Measurements from ENCODE around the gene ZIC4. TPM values are rescaled to one million over a fixed set of nuclear protein-coding genes. Genes with fewer than 3 reads are reported as not detected.

ZIC4 gene
- polyA plus RNA-seq, 3 donors, result 0.06 TPM; not detected in 2

DNA sequence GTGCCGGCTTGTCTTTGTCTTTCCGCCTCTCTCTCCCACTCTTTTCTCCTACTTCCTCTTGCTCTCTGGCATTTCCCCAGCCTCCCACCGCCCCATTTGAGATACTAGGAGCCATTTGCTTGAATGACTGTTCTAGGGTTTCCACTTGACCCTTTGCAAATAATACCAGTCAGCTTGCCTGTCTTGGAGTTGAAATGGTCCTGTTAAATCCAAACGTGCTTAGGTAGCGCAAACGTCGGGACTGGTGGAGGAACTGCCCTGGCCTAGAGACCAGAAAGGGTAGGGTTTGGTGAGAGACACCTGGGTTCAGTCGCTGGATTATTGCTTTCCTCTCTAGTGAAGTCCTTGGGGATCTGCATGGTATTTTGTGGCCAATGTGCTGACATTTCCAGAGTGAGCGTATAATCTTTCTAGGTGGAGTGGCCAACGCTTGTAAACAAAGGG, 13.5 kb upstream of the ZIC4 start:
- DNase-seq (ENCODE audit: extremely low read depth in 1 of 11, low read depth in 9 of 11, low spot score in 4 of 11), result no peak

DNA sequence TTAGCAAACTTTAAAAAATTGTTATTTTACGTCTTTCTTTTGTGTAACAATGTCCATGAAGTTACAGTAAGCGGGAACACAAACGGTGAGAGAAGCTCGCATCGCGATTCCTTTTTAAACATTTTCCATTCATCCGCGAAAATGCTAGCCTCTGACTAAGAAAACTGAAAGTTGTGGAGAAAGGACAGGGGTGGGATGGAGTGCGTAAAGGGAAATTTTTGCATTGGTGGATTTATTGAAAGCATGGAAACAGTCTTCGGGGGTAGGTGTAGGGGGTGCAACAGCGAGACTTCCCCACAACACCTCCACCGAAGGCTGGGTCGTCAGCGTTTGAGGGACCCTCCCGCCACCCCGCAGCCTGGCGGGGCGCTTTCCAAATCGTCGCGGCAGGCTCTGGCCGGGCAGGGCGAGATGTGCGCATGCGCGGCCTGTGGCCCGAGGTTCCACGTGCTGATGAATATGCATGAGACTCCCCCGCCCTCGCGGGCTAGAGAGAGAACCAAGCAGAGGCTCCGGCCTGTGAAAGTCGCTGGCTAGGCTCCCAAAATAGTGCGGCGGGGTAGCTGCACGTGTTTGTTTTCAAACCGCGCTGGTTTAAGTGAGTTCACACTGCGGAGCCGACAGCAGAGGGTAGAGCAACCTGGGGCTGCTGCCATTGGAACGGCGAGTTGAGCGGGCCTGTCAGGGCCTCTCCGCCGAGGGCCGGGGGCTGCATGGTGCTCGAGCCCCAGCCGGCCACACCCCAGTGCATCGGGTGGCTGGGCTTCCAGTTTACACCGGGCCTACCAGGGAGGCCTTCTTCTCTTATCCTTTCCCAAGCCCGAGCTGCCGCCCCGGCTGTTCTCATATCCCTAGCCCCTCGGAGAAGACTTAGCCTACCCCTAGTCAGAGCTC, 12.7 kb upstream of the ZIC4 start:
- DNase-seq (ENCODE audit: extremely low read depth in 1 of 11, low read depth in 9 of 11, low spot score in 4 of 11), result peak in 3 of 11 donors; percentile 47 to 55 (median 52)

DNA sequence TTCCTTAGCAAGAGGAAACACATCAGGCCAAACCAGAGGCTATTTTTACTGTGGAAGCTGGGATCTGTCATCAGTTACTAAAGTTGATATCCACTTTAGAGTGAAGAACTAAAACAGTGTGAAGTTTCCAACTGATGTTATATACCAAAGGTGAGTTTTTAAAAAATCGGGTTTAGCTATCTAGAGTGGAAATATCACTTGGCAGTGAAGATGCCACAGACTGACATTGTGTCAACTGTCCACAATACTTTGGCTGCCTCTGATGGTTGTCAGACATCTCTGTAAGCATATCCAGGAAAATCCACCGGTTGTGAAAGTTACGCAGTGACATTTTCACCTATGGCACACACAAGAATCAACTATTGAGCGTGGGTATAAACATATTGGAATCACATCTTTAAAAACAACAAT, 12.0 kb upstream of the ZIC4 start:
- no peak for DNase-seq (ENCODE audit: extremely low read depth in 1 of 11, low read depth in 9 of 11, low spot score in 4 of 11)

DNA sequence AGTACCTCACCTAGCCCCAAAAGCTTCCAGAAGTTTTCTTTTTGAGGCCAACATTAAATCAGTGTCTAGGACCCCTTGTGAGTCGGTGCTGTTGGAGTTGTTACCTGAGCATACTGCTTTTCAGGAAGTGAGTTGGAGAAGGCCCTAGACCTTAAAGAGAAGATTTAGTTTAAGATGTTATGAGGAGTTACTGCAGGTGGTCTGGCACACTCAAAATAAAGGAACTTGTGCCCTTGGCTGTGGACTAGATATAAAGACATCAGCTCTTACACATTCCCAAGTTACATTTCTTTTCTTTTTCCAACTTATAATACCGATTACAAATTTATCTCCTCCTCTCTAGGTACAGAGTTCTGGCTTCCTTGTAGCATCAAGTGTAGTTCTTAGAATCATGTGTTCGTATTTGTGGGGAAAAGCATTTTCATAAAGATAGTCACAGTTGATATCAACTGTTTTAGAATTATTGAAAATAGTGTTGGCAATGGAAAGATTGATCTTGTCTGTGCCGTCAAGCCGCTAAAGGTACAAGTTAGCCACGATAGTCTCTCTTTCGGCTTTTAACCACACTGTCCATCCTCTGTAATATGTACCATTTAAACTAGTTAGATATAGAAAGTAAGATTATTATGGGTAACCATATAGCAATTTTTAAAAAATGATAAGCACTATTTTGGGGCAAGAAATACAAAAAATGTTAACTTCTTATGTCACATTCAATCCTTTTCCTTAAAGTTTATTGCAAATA, 11.4 kb upstream of the ZIC4 start:
- no peak for DNase-seq (ENCODE audit: extremely low read depth in 1 of 11, low read depth in 9 of 11, low spot score in 4 of 11)

DNA sequence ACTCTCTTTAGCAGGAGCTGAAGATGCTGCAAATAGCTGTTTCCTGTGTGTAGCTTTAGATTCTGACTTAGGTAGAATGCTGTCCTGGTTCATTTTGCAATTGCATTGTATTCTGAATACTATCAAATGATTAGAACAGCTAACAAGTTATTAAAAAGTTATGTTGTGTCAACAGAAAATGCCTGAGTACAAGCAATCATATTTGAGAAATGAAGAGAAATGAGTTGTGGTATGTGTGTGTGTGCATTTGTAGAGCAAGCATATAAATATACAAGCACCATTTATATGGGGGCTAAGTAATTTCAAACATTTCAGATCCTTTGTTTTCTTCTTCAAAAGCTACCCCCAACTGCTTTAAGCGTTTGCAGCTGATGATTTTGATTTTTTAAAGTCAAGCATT, 10.6 kb upstream of the ZIC4 start:
- no peak for DNase-seq (ENCODE audit: extremely low read depth in 1 of 11, low read depth in 9 of 11, low spot score in 4 of 11)

DNA sequence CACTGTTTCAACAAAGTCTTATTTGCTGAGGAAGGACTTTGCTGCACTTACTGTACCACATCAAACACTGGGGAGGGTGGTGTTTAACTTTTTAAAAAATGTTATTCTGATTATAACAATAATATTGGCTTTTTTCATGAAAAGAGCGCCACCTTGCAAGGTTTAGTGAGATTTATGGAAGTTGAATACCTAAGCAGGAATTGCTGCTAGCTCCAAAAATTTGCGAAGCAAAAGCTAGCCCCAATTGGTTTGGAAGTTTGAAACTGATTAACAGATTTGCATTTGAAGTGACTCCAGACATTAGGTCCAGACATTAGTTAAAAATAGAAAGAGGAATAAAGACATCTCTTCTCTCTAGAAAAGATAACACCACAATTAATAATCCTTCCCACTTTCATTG, 9.5 kb upstream of the ZIC4 start:
- no peak for DNase-seq (ENCODE audit: extremely low read depth in 1 of 11, low read depth in 9 of 11, low spot score in 4 of 11)

DNA sequence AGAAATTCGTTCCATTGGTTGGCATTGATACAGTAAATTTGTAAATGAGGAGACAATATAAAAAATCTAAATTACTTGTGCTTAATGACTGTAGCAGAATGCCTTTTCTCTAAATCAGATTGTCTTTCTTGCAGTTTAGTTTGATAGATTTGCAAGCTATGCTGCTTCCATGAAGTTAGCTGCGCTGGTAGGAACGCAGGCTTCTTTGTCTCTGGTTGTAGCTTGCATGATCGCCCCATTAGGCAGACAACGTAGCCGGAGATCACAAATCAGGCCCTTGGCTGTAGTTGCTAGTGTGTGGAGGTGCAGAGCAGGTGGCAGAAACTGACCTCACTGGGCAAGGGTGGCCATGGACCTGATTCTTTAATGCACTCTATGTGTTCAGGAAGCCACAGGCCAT, 8.9 kb upstream of the ZIC4 start:
- DNase-seq (ENCODE audit: extremely low read depth in 1 of 11, low read depth in 9 of 11, low spot score in 4 of 11), result no peak

DNA sequence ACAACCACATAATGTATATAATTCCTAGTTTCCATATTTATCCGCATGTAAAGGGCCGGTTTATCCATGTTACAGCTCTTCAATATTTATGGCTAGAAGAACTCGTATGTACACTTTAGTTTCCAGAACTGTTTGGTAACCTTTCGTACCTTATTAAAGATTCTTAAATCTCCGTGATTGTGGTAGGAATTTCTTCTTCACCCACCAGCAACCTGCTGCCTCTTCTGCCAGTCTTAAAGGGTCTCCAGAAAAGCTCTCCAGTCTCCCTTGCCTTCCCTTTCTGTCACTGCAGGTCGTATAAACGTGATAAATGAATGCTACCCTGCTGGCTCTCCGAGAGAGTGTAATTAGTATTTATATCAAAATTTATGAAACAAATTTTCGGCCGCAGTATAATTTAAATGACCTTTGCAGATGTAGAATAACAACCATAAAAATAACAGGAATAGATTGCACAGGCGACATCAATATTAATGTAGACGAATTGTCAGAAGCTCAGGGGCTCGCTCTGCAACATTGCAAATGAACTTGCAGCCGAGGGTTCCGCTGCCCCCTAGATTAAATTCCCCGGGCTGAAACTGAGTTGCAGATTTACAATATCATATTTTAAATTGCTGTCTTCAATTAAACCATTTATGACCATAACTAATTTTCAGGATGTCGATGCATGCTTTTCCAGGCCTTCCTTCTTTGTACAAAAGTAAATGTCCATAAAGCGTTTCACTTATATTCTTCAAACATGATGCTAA, 8.2 kb upstream of the ZIC4 start:
- no peak for DNase-seq (ENCODE audit: extremely low read depth in 1 of 11, low read depth in 9 of 11, low spot score in 4 of 11)

DNA sequence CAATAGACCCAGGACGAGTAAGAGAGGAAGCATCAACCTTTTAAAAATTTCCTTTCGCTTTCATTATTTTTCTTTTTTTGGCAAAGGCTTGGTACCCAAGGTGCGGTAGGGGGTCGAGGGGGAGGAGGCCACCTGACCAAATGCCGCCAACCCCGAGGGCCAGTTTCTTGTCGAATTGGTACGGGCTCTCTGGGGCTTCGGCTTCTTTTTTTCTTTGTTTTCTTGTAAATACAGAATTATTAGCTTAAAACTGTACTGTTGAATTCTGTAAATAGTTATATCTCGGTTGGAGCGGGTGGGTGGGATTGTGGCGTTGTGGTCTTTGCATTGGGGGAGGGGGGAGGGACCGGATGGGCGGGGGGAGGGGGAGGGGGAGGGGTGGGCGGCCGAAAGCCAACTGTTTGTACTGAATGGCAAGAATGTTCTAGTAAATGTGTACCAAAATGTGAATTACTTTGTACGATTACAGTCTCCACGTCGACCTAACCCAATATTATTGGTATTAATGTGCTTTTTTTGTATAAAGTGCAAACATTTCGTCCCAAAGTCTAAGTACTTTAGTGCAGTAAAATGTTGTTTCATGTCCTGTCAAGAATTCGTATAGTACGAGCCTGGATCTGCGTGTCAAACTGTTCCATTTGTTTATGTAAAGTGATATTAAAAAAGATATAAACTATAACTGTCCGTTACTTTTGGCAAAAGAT, 7.5 kb upstream of the ZIC4 start:
- no peak for DNase-seq (ENCODE audit: extremely low read depth in 1 of 11, low read depth in 9 of 11, low spot score in 4 of 11)

DNA sequence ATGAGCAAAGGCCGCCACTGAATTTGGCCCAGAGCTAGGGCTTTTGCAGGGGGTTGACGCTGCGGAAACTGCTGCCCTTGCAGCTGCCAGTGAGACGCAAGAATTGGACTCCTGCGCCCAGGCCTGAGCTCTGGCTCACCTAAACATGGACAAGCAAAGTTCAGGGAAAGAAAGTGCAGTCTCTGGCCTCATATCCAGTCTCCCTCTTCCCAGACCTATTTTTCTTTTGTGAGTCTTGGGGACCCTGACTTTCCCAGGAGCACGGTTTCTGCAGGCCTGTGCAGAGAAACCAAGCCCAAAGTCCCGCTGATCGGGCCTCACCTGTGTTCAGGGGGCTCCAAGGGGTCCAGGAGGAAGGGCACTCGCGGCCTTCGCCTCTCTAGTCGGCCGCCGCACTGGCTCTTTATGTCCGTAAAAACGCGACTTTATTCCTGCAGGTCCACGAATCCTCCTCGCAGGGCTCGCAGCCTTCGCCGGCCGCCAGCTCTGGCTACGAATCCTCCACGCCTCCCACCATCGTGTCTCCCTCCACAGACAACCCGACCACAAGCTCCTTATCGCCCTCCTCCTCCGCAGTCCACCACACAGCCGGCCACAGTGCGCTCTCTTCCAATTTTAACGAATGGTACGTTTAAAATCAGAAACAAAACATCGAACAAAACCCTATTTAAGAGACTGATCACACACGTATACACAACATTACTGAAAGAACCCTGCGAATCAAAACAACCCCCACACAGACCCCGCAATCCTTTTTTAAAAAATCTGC, 6.8 kb upstream of the ZIC4 start:
- no peak for DNase-seq (ENCODE audit: extremely low read depth in 1 of 11, low read depth in 9 of 11, low spot score in 4 of 11)

DNA sequence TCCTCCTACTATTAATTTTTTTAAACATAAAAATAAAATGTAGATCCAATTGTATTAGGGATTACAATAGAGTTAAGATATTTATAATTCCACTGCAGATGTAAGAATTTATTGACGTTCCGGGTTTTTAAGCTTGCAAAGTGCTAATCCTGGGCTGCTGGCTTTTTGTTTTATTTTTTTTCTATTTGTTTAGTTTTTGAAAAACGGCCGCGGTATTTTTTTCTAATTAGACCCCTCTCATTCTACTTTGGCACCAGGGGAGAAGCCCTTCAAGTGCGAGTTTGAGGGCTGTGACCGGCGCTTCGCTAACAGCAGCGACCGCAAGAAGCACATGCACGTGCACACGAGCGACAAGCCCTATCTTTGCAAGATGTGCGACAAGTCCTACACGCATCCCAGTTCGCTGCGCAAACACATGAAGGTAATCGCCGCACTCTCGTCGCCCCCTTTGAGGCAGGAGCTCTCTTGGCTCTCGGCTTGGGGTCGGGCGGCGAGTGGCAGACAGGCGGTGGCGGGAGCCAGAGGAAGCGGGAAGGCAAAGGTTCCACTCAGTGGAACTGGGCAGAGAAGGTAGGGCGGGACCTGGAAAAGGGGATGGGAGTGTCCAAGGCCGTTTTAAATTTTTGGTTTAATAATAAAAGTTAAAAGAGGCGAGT, 6.0 kb upstream of the ZIC4 start:
- DNase-seq (ENCODE audit: extremely low read depth in 1 of 11, low read depth in 9 of 11, low spot score in 4 of 11), result no peak

DNA sequence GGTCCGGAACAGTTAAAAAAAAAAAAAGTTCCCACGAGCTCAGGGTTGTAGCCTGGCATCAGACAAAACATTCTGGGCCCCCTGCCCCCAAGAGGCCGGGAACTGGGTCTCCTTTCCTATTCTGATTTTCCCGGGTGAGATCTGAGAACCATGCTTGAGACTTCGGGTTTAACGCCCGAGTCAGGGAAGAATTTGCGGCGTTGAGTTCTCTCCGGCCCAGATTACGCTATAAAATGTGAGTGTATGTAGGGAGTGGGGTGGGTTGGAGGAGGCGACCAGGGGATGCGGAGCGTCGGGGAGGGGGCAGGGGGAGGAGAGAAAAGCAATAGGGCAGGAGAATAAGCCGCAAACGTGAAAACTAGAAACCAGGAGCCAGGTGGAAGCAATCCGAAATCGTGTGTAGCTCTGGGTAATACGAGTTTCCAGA, 5.5 kb upstream of the ZIC4 start:
- DNase-seq (ENCODE audit: extremely low read depth in 1 of 11, low read depth in 9 of 11, low spot score in 4 of 11), result no peak

DNA sequence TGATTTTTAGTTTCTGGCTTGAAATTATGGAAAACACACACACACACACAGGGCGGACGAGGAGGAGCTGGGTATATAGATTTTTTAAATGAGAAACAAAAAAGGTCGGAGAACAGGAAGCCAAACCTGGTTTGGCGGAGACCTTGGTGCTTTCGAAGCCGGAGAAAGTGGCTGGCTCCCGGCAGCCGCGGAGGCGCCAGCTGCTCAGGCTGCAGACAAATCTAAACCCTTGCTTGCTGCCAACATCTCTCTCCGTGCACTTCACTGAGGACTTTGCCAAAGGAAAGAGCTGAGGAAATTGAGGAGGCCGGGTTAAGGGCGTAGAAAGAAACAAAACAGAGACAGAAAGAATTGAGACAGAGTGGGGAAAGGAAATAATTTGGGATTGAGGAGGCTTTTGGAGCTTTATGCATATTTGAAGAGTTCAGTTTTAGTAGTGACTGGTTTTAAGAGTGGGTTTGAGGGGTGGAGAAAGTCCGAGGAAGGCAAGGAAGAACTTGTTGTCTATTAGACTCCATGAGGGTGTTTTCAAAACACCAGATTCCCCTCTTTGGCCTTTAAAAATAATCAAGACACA, 5.0 kb upstream of the ZIC4 start:
- DNase-seq (ENCODE audit: extremely low read depth in 1 of 11, low read depth in 9 of 11, low spot score in 4 of 11), result no peak

DNA sequence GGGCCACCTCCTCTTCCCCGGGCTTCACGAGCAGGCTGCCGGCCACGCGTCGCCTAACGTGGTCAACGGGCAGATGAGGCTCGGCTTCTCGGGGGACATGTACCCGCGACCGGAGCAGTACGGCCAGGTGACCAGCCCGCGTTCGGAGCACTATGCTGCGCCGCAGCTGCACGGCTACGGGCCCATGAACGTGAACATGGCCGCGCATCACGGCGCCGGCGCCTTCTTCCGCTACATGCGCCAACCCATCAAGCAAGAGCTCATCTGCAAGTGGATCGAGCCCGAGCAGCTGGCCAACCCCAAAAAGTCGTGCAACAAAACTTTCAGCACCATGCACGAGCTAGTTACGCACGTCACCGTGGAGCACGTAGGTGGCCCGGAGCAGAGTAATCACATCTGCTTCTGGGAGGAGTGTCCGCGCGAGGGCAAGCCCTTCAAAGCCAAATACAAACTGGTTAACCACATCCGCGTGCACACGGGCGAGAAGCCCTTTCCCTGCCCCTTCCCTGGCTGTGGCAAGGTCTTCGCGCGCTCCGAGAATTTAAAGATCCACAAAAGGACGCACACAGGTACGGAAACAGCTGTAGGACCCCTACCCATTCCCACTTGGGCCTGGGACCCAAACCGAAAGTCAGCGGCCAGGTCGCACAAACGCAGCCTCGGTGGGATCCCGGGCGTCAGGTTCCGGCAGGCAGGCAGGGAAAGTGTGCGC, 4.3 kb upstream of the ZIC4 start:
- DNase-seq (ENCODE audit: extremely low read depth in 1 of 11, low read depth in 9 of 11, low spot score in 4 of 11), result no peak

DNA sequence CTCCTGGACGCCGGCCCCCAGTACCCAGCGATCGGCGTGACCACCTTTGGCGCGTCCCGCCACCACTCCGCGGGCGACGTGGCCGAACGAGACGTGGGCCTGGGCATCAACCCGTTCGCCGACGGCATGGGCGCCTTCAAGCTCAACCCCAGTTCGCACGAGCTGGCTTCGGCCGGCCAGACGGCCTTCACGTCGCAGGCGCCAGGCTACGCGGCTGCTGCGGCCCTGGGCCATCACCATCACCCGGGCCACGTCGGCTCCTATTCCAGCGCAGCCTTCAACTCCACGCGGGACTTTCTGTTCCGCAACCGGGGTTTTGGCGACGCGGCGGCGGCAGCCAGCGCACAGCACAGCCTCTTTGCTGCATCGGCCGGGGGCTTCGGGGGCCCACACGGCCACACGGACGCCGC, 3.8 kb upstream of the ZIC4 start:
- DNase-seq (ENCODE audit: extremely low read depth in 1 of 11, low read depth in 9 of 11, low spot score in 4 of 11), result no peak

DNA sequence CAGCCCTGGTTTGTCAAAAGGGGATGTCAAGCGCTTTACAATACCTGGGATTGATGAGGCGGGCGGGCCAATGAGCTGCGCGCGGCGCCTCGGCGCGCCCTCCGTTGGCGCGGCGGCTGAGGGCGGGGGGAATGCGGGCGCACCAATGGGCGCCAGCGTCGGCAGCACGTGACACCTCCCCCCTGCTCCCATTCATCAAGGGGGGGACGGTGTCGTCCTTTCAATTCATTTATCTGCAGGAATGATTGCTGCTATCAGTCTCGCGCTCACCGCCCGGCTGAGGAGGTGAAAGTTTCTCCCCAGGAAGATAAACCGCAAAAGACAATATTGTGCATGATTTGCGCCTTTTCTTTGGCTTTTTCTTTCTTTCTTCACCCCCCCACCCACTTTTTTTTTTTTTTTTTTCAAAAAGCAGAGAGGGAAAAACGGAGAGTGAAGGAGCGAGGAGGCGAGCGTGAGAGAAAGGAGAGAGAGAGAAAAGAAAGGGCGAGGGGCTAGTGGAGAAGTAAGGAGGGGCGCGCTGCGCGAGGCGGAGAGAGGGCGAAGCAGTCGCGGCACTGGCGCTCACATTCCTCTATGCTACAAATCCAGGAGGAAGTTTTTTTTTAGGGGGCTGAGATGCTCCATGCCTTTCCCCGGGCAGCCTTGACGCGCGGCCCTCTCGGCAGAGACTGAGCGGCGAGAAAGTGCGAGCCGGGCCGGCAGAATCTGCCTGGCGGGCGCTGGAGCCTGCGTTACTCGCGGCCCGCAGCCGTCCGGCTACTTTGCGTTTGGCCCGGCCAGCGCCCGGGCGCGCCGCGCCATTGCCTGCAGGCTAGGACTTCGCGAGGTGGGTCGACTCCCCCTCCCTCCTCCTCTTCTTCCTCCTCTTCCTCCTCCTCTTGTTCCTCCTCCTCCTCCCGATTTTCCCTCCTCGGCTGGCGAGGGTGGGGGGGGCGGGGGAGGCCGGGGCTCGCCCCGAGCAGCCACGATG, 3.1 kb upstream of the ZIC4 start, which contains the start of gene ZIC1:
ZIC1 (plus strand) TSS at position 223 of the 973 bp plus-strand sequence; CDS start at position 971, 748 bp downstream.
- no peak for DNase-seq (ENCODE audit: extremely low read depth in 1 of 11, low read depth in 9 of 11, low spot score in 4 of 11)
